Right ventricle myocardium inferior (tissue), 1 donor: ENCODE data around the gene POLR3G. TPM values are rescaled to one million over a fixed set of nuclear protein-coding genes. Genes with fewer than 3 reads are reported as not detected.

Source experiments
- ATAC-seq: fragments of 200-7000 bp; cut with Tn5 transposase; one replicate; pipeline ENCODE4 v1.9.1; 2020; ENCODE audit warnings: mild to moderate bottlenecking, moderate library complexity
- DNase-seq: peaks from one replicate; pipeline ENCODE4 v3.0.0; 2021; ENCODE audit errors: missing footprints
- intact Hi-C: fragments of 100-400 bp; cut with DNase I; formaldehyde crosslinking; loops from one replicate; pipeline ENCODE4 v1.11.0; 2022
- total RNA-seq: library from RNA; stranded (reverse); fragmentation: NEBNext Ultra II Directional; extraction: Animal tissue kit (Norgen Biotek cat#: 25700); gene quantifications from one replicate; pipeline ENCODE4 v1.2.1, GENCODE V29; 2021
- donor health status: DM: no; HTN: yes; CAD: no; lungs with severe emphysema.

POLR3G gene
- total RNA-seq, 1 donor from 2014 or later: 0.68 TPM

- intact Hi-C loops: no loop called here
- no peak for DNase-seq
- no peak for ATAC-seq
These were observed 14.1 kb downstream of the POLR3G start for GRCh38 chr5:90488791-90489190.

GRCh38 chr5:90494043-90494442 is 19.4 kb downstream of the POLR3G start:
- intact Hi-C loops: no loop called here
- DNase-seq: no peak
- no peak for ATAC-seq

- intact Hi-C loops: no loop called here
- ATAC-seq: no peak
- DNase-seq: no peak
These were observed 20.5 kb downstream of the POLR3G start for GRCh38 chr5:90495146-90495545.

- intact Hi-C loops: no loop called here
- ATAC-seq (no peak), DNase-seq (no peak)
These were observed 28.9 kb downstream of the POLR3G start for GRCh38 chr5:90503596-90503995.

- DNase-seq: no peak
- intact Hi-C loops: no loop called here
- no peak for ATAC-seq
These were observed 30.1 kb downstream of the POLR3G start for GRCh38 chr5:90504743-90505142.

GRCh38 chr5:90506221-90506620 is 31.6 kb downstream of the POLR3G start:
- DNase-seq: no peak
- ATAC-seq: no peak
- intact Hi-C loops: no loop called here

- DNase-seq (no peak), ATAC-seq (no peak)
- intact Hi-C loops: no loop called here
These were observed 35.8 kb downstream of the POLR3G start for GRCh38 chr5:90510438-90510837.

- intact Hi-C loops: no loop called here
- no peak for ATAC-seq
- no peak for DNase-seq
These were observed 39.9 kb downstream of the POLR3G start for GRCh38 chr5:90514520-90514919.

- ATAC-seq (no peak), DNase-seq (no peak)
- intact Hi-C loops: no loop called here
These were observed 44.0 kb downstream of the POLR3G start for GRCh38 chr5:90518661-90519060.

GRCh38 chr5:90519081-90519480 is 44.4 kb downstream of the POLR3G start:
- ATAC-seq (no peak), DNase-seq (no peak)
- intact Hi-C loops: no loop called here

GRCh38 chr5:90528601-90529193 is 54.0 kb downstream of the POLR3G start:
- DNase-seq (no peak), ATAC-seq (no peak)
- intact Hi-C loops: loop anchor here (1.0 to 2.0 kb wide), 3 partner anchors 54 to 119 kb away; partner anchors contain the start of genes CETN3, MBLAC2 and POLR3G

- intact Hi-C loops: loop anchor here (1.0 to 2.0 kb wide), 3 partner anchors 55 to 120 kb away; partner anchors contain the start of genes CETN3, MBLAC2 and POLR3G
- peak; percentile 100 for ATAC-seq
- DNase-seq: peak; percentile 99
These were observed 54.7 kb downstream of the POLR3G start, which contains the start of gene LYSMD3 for GRCh38 chr5:90529194-90529938. Gene LYSMD3, minus strand, starts transcription at chr5:90529584. Its CDS starts 4,295 bp downstream, at chr5:90525289.

- ATAC-seq (peak; percentile 79), DNase-seq (no peak)
- intact Hi-C loops: loop anchor here (1.0 to 2.0 kb wide), 3 partner anchors 55 to 121 kb away; partner anchors contain the start of genes CETN3, MBLAC2 and POLR3G
These were observed 55.4 kb downstream of the POLR3G start for GRCh38 chr5:90529939-90530677.

GRCh38 chr5:90530736-90531487 is 56.2 kb downstream of the POLR3G start:
- ATAC-seq: no peak
- no peak for DNase-seq
- intact Hi-C loops: no loop called here

- no peak for ATAC-seq
- intact Hi-C loops: no loop called here
- DNase-seq: no peak
These were observed 59.1 kb downstream of the POLR3G start for GRCh38 chr5:90533794-90534193.

- intact Hi-C loops: no loop called here
- ATAC-seq: no peak
These were observed 60.3 kb downstream of the POLR3G start for GRCh38 chr5:90534922-90535321.

GRCh38 chr5:90542827-90543519 is 68.3 kb downstream of the POLR3G start:
- ATAC-seq (no peak), DNase-seq (no peak)
- intact Hi-C loops: no loop called here

More at GRCh38 chr5:90534922-90535321, 60.3 kb downstream of the POLR3G start:
- DNase-seq: no peak

GRCh38 chr5:90545511-90545910 is 70.8 kb downstream of the POLR3G start:
- no peak for DNase-seq
- no peak for ATAC-seq
- intact Hi-C loops: no loop called here
